GM12878 (cell line): Measurements from ENCODE around the gene NKAIN4. TPM values are rescaled to one million over a fixed set of nuclear protein-coding genes. Genes with fewer than 3 reads are reported as not detected.

ENCODE experiments used
- ATAC-seq: fragments of 200-7000 bp; cut with Tn5 transposase; 3 replicates; pipeline ENCODE4 v1.9.1; 2020; ENCODE audit warnings: mild to moderate bottlenecking, moderate library complexity
- BruUV-seq: library from RNA; stranded (reverse); fragments of 400-500 nt; replicated peaks from 2 replicates; lab custom pipeline; 2021; lab: Mats Ljungman, UMichigan
- CTCF ChIA-PET: fragments of 300-600 bp; sonication (Branson Sonifier 250); formaldehyde crosslinking; extraction: SDS; loops from one replicate; lab custom pipeline; 2021; ENCODE audit warnings: inconsistent platforms; lab: Yijun Ruan, JAX
- POLR2A ChIA-PET: fragments of 350-600 bp; formaldehyde crosslinking; extraction: SDS; loops from one replicate; lab custom pipeline; 2021; ENCODE audit warnings: inconsistent platforms; lab: Charles Lee
- RAD21 ChIA-PET: fragments of 300-600 bp; sonication (Branson Sonifier 250); formaldehyde crosslinking; loops from one replicate; lab custom pipeline; 2023; ENCODE audit warnings: antibody characterized with exemption; ENCODE audit not compliant: unreplicated experiment; lab: Charles Lee
- SMC1A ChIA-PET: fragments of 300-600 bp; sonication (Branson Sonifier 250); formaldehyde crosslinking; loops from one replicate; lab custom pipeline; 2023; ENCODE audit not compliant: unreplicated experiment, uncharacterized antibody; lab: Charles Lee
- DNase-seq: peaks from one replicate; pipeline ENCODE4 v3.0.0-alpha.2; 2011; ENCODE audit warnings: low read depth, low spot score
- FAIRE-seq: peaks from 3 replicates; lab custom pipeline; 2011; peaks lifted over from hg19 to GRCh38; lab: Jason Lieb, UNC
- H2AFZ ChIP-seq: 2 replicates; pipeline ENCODE4 v1.6.0; 2011; ENCODE audit warnings: low read depth, low read length, control low read depth; ENCODE audit not compliant: control insufficient read depth
- H3K27ac ChIP-seq: 2 replicates; pipeline ENCODE4 v1.5.1; 2011; ENCODE audit warnings: control low read depth; ENCODE audit not compliant: control insufficient read depth, insufficient read depth
- H3K27me3 ChIP-seq, 2 experiments: replicated peaks in 1 of 2; 2 replicates each; pipeline versions ENCODE4 v1.6.0 to v1.6.1; 2011; ENCODE audit warnings: low read length in 1 of 2; ENCODE audit not compliant: control insufficient read depth in 2 of 2, insufficient read depth in 2 of 2
- H3K36me3 ChIP-seq, 2 experiments: 2 replicates each; pipeline ENCODE4 v1.5.1; 2011; ENCODE audit warnings: low read length in 1 of 2; ENCODE audit not compliant: control insufficient read depth in 2 of 2, insufficient read depth in 2 of 2
- H3K4me1 ChIP-seq: 2 replicates; pipeline ENCODE4 v1.6.1; 2011; ENCODE audit warnings: mild to moderate bottlenecking, low read length, moderate library complexity, mixed read lengths; ENCODE audit not compliant: control insufficient read depth, insufficient read depth
- H3K4me2 ChIP-seq: 2 replicates; pipeline ENCODE4 v1.6.0; 2011; ENCODE audit warnings: control low read depth; ENCODE audit not compliant: control insufficient read depth, insufficient read depth
- H3K4me3 ChIP-seq: fragments of 200-600 bp; sonication (generic); 2 replicates; pipeline ENCODE4 v1.5.1; 2016
- H3K79me2 ChIP-seq: 2 replicates; pipeline ENCODE4 v1.6.0; 2011; ENCODE audit warnings: low read length; ENCODE audit not compliant: control insufficient read depth, insufficient read depth
- H3K9ac ChIP-seq: 2 replicates; pipeline ENCODE4 v1.8.0; 2011; ENCODE audit warnings: low read length, control low read depth, mixed read lengths; ENCODE audit not compliant: control insufficient read depth, insufficient read depth
- H3K9me3 ChIP-seq: replicated peaks from 3 replicates; pipeline ENCODE4 v1.5.1; 2011; ENCODE audit warnings: mild to moderate bottlenecking, low read length; ENCODE audit not compliant: control insufficient read depth, insufficient read depth
- H4K20me1 ChIP-seq: 2 replicates; pipeline ENCODE4 v1.6.0; 2011; ENCODE audit not compliant: control insufficient read depth, insufficient read depth
- FOS ChIP-seq: IDR thresholded peaks from 3 replicates; pipeline ENCODE4 v1.6.1; 2011; ENCODE audit warnings: borderline replicate concordance; ENCODE audit not compliant: insufficient read length; ENCODE audit errors: extremely low read depth
- KDM1A ChIP-seq: fragments of 200-600 bp; sonication (generic); IDR thresholded peaks from 2 replicates; pipeline ENCODE4 v1.6.1; 2016; ENCODE audit warnings: borderline replicate concordance
- NFXL1 ChIP-seq: fragments of 450-650 bp; IDR thresholded peaks from 2 replicates; pipeline ENCODE4 v1.6.1; 2017; ENCODE audit warnings: antibody characterized with exemption, mild to moderate bottlenecking, borderline replicate concordance
- NKRF ChIP-seq: fragments of 450-650 bp; conservative IDR thresholded peaks from 2 replicates; pipeline ENCODE4 v1.6.1; 2017; ENCODE audit warnings: mild to moderate bottlenecking, moderate library complexity
- NRF1 ChIP-seq: conservative IDR thresholded peaks from 2 replicates; pipeline ENCODE4 v1.6.1; 2011; ENCODE audit warnings: mild to moderate bottlenecking, low read depth, low read length, improper control_type of control experiment
- POLR2AphosphoS5 ChIP-seq: IDR thresholded peaks from 2 replicates; pipeline ENCODE4 v1.6.1; 2011; ENCODE audit warnings: mild to moderate bottlenecking, low read length, inconsistent platforms
- SIX5 ChIP-seq: IDR thresholded peaks from 2 replicates; pipeline ENCODE4 v1.6.1; 2011; ENCODE audit warnings: mild to moderate bottlenecking, low read depth, low read length, moderate library complexity; ENCODE audit not compliant: severe bottlenecking
- SREBF1 ChIP-seq: IDR thresholded peaks from 2 replicates; pipeline ENCODE4 v1.6.1; 2012; ENCODE audit warnings: mild to moderate bottlenecking, low read length
- TCF3 ChIP-seq: IDR thresholded peaks from 2 replicates; pipeline ENCODE4 v1.6.1; 2012; ENCODE audit warnings: low read depth, mild to moderate bottlenecking, low read length, borderline replicate concordance; ENCODE audit not compliant: insufficient read depth
- ZBTB40 ChIP-seq: fragments of 450-650 bp; IDR thresholded peaks from 2 replicates; pipeline ENCODE4 v1.6.1; 2016; ENCODE audit warnings: mild to moderate bottlenecking, moderate library complexity, borderline replicate concordance
- WGBS: methylation state at CpG from one replicate; pipeline ENCODE4 v1.1.6; 2016; ENCODE audit warnings: low lambda C conversion rate; ENCODE audit not compliant: insufficient replicate concordance, insufficient coverage; ENCODE audit errors: missing lambda C conversion rate; 5-methylcytosine and 5-hydroxymethylcytosine counted together
- in situ Hi-C: fragments of 300-500 bp; cut with MboI; formaldehyde crosslinking; loops from 9 replicates; pipeline ENCODE4 v1.14.3; 2018; ENCODE audit warnings: mixed read lengths
- intact Hi-C: fragments of 100-400 bp; cut with micrococcal nuclease; formaldehyde crosslinking; loops from one replicate; pipeline ENCODE4 v1.14.2; 2022; ENCODE audit not compliant: unreplicated experiment
- polyA plus RNA-seq, 11 experiments: library from polyadenylated mRNA; depleted of rRNA in 4 of 11; unstranded in 6 of 11; stranded (reverse) in 5 of 11; fragments of >200 nt; fragmentation: Nextera tagmentation in 4 of 11; fragmentation: Illumina TruSeq in 1 of 11; extraction: Ambion mirVana in 4 of 11; extraction: Trizol in 1 of 11; gene quantifications; 1 replicate in 1 of 11; 2 replicates in 10 of 11; pipeline versions ENCODE4 v1.2.1 to v1.2.3, GENCODE V29; 2011 to 2016; ENCODE audit warnings: inconsistent platforms in 2 of 11, missing spikeins in 2 of 11, low read depth in 1 of 11
- total RNA-seq, 4 experiments: library from RNA; depleted of rRNA in 3 of 4; stranded (reverse); fragments of >200 nt in 3 of 4; fragmentation: Illumina TruSeq in 1 of 4; extraction: Trizol in 1 of 4; gene quantifications; 2 replicates each; pipeline versions ENCODE4 v1.2.1 to v1.2.3, GENCODE V29; 2013 to 2021

NKAIN4 gene
- total and polyA plus RNA-seq, 10 of the 15 experiments (the other 5 are each of a cell fraction or from before 2014, with no cell fraction given) = 0.11 TPM; not detected in 9

DNA sequence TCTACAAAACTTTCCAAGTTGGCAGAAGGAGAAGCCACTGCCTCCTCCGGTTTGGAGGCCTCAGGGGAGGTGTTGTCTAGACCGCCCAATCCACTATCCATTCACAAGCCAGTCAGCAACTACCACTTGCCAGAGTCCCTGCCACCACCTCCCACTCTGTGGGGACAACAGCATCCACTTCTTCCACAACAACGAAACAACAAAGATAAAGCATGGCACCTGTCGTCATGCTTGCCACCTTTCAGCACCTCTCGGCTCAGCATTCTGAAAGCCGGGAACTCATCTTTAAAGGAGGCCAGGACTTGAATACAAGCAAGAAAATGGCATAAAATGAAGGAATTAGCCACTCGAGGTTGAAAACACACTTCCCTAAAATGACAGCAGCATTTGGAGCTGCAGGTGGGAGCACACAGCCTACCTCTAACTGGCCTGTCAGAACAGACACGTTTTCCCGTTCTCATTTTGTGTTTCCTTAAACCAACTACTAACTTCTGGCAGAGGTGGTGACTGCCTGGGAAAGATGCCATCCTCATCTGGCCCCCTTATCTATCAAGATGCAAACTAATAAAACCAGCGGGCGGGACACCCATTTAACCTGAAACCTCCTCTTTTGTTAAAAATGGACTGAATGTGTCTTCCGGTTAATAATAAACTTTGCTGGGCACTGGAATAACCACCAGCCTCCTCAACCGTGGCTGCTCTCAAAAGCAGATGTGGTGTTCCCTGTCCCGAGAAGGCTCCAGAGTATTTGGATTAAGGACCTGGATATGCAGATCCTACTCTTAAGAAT lies 60.1 kb downstream of the NKAIN4 start:
- no peak for FAIRE-seq
- H3K79me2 ChIP-seq = peaks cover 3% of the 10 kb centered on the region
- no TSS peak for BruUV-seq
- ChIA-PET RAD21 (no interaction called here), CTCF (interaction anchor here (2.0 kb wide), 1 partner anchor 30 kb away, joined by 5 read pairs; no protein-coding TSS in a partner anchor), POLR2A (no interaction called here), SMC1A (no interaction called here)
- no peak overlapping the region for H3K4me2 ChIP-seq
- no peak for ATAC-seq
- no peak overlapping the region for H3K9ac ChIP-seq
- in situ Hi-C loops (no loop called here), intact Hi-C loops (no loop called here)
- no peak overlapping the region for H2AFZ ChIP-seq
- no peaks in the 10 kb centered on the region for H3K9me3 ChIP-seq
- peaks cover 0 to 10% of the 10 kb centered on the region in 2 experiments for H3K36me3 ChIP-seq
- no peak overlapping the region for H3K4me3 ChIP-seq
- WGBS = 86% methylated on average over 14 of the region's 14 CpGs
- TF ChIP-seq NFXL1 (no peak), FOS (no peak), NRF1 (no peak), KDM1A (no peak), SIX5 (no peak), SREBF1 (no peak), TCF3 (no peak), ZBTB40 (no peak), NKRF (no peak), POLR2AphosphoS5 (no peak)
- H4K20me1 ChIP-seq = peaks cover 8% of the 10 kb centered on the region
- no peak for DNase-seq
- no peak overlapping the region for H3K27ac ChIP-seq
- H3K4me1 ChIP-seq = no peaks in the 10 kb centered on the region
- no peaks in the 10 kb centered on the region for H3K27me3 ChIP-seq
